Measurements from ENCODE around the gene UBE2H.
"Not testable (repeated sequence)": the region's sequence is repeated elsewhere in the genome, so short reads cannot be mapped to it uniquely, and the experiment has no call there.

DNA sequence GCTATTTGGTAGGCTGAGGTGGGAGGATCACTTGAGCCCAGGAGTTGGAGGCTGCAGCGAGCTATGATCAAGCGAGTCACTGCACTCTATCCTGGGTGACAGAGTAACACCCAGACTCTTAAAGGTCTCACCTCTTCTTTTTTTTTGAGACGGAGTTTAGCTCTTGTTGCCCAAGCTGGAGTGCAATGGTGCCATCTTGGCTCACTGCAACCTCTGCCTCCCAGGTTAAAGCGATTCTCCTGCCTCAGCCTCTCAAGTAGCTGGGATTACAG is 7.4 kb upstream of the UBE2H start:
- TF ChIP-seq, protein P1, sequence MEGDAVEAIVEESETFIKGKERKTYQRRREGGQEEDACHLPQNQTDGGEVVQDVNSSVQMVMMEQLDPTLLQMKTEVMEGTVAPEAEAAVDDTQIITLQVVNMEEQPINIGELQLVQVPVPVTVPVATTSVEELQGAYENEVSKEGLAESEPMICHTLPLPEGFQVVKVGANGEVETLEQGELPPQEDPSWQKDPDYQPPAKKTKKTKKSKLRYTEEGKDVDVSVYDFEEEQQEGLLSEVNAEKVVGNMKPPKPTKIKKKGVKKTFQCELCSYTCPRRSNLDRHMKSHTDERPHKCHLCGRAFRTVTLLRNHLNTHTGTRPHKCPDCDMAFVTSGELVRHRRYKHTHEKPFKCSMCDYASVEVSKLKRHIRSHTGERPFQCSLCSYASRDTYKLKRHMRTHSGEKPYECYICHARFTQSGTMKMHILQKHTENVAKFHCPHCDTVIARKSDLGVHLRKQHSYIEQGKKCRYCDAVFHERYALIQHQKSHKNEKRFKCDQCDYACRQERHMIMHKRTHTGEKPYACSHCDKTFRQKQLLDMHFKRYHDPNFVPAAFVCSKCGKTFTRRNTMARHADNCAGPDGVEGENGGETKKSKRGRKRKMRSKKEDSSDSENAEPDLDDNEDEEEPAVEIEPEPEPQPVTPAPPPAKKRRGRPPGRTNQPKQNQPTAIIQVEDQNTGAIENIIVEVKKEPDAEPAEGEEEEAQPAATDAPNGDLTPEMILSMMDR (IDR thresholded peaks at IDR 0.05), result not testable (repeated sequence)
- not testable (repeated sequence) for TF ChIP-seq POLR2AphosphoS5 (IDR thresholded peaks at IDR 0.05; ENCODE audit: insufficient read depth in 1 of 2, low read depth in 1 of 2); POLR2A (IDR thresholded peaks at IDR 0.05)
